ENCODE measurements around the gene CERK. TPM values are rescaled to one million over a fixed set of nuclear protein-coding genes. Genes with fewer than 3 reads are reported as not detected.

Gene CERK
- total and polyA plus RNA-seq, 2 of the 13 experiments (the other 11 are each of a cell fraction or from before 2014, with no cell fraction given): 40.3 to 41.9 TPM

DNA sequence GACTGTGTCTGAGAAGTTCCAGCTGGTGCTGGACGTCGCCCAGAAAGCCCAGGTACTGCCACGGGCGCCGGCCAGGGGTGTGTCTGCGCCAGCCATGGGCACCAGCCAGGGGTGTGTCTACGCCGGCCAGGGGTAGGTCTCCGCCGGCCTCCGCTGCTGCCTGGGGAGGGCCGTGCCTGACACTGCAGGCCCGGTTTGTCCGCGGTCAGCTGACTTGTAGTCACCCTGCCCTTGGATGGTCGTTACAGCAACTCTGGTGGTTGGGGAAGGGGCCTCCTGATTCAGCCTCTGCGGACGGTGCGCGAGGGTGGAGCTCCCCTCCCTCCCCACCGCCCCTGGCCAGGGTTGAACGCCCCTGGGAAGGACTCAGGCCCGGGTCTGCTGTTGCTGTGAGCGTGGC lies 69.9 kb downstream of the CERK start:
- peaks cover 6 to 13% of the 10 kb centered on the region in 2 experiments; a peak in 2 of 5 replicates for H3K36me3 ChIP-seq (replicated peaks in 1 of 2; ENCODE audit: control insufficient read depth in 1 of 2, insufficient read depth in 2 of 2, low read length in 2 of 2)
- WGBS (ENCODE audit: low lambda C conversion rate): 96% methylated on average over 6 of the region's 24 CpGs
- intact Hi-C loops (cut with micrococcal nuclease; ENCODE audit: unreplicated experiment): no loop called here

More for the DNA sequence above, 69.9 kb downstream of the CERK start:
- no peaks in the 10 kb centered on the region for H4K20me1 ChIP-seq (ENCODE audit: insufficient read depth, low read length)
- no peaks in the 10 kb centered on the region for H3K9me3 ChIP-seq (ENCODE audit: low read length)
- no peaks in the 10 kb centered on the region for H3K27me3 ChIP-seq (ENCODE audit: control insufficient read depth in 1 of 2, insufficient read depth in 2 of 2, low read length in 2 of 2)
- ChIA-PET CTCF (ENCODE audit: low intra/inter-chr PET ratio, low total read pairs) (no interaction called here), POLR2A (no interaction called here)
- no peak overlapping the region for H3K27ac ChIP-seq (ENCODE audit: extremely low read length, insufficient read depth, low read length)
- in situ Hi-C loops (cut with HindIII; ENCODE audit: extremely low pct_ligation_motif_present, low pct_unique_long_range_greater_than_20kb): loop anchor here (25.0 kb wide), 1 partner anchor 106 kb away; no protein-coding TSS in a partner anchor
- DNase-seq (ENCODE audit: low spot score) (no peak), ATAC-seq (no peak), FAIRE-seq (no peak)
- H3K79me2 ChIP-seq (ENCODE audit: insufficient read depth, low read length): no peaks in the 10 kb centered on the region
- H2AFZ ChIP-seq (ENCODE audit: low read length): no peak overlapping the region
- TF ChIP-seq POLR2AphosphoS5 (IDR thresholded peaks at IDR 0.05; ENCODE audit: low read depth, low read length) (no peak), ZMAT5 (CRISPR knock-in tag; IDR thresholded peaks at IDR 0.05; ENCODE audit: borderline replicate concordance, low read depth) (no peak), PRDM15 (CRISPR knock-in tag; IDR thresholded peaks at IDR 0.05) (no peak), ZBTB25 (CRISPR knock-in tag; IDR thresholded peaks at IDR 0.05) (no peak), THYN1 (CRISPR knock-in tag; IDR thresholded peaks at IDR 0.05; ENCODE audit: borderline replicate concordance, low read depth) (no peak), HNF1A (IDR thresholded peaks at IDR 0.05; ENCODE audit: low read depth) (no peak), HNF1A (CRISPR knock-in tag; IDR thresholded peaks at IDR 0.05; ENCODE audit: borderline replicate concordance) (no peak), ZSCAN20 (CRISPR knock-in tag; IDR thresholded peaks at IDR 0.05; ENCODE audit: borderline replicate concordance) (no peak), RARA (CRISPR knock-in tag; IDR thresholded peaks at IDR 0.05) (no peak), GTF3A (CRISPR knock-in tag; conservative IDR thresholded peaks at IDR 0.05) (no peak)
- TF ChIP-seq, protein P1, sequence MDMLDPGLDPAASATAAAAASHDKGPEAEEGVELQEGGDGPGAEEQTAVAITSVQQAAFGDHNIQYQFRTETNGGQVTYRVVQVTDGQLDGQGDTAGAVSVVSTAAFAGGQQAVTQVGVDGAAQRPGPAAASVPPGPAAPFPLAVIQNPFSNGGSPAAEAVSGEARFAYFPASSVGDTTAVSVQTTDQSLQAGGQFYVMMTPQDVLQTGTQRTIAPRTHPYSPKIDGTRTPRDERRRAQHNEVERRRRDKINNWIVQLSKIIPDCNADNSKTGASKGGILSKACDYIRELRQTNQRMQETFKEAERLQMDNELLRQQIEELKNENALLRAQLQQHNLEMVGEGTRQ (IDR thresholded peaks at IDR 0.05; ENCODE audit: low read depth, low read length): no peak
- TF ChIP-seq, protein P1 (CRISPR knock-in tag; IDR thresholded peaks at IDR 0.05; ENCODE audit: borderline replicate concordance): no peak
- TF ChIP-seq, protein P2, sequence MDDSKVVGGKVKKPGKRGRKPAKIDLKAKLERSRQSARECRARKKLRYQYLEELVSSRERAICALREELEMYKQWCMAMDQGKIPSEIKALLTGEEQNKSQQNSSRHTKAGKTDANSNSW (CRISPR knock-in tag; IDR thresholded peaks at IDR 0.05; ENCODE audit: borderline replicate concordance): no peak
- no peak overlapping the region for H3K4me3 ChIP-seq (replicated peaks in 1 of 3; ENCODE audit: insufficient read depth in 1 of 3, low read depth in 2 of 3, low read length in 3 of 3)
- BruUV-seq (replicated peaks): no TSS peak
- no peak overlapping the region for H3K9ac ChIP-seq (ENCODE audit: insufficient read depth, low read depth, low read length)
- no peaks in the 10 kb centered on the region for H3K4me1 ChIP-seq (ENCODE audit: insufficient read depth, low read length)
- no peak overlapping the region for H3K4me2 ChIP-seq (ENCODE audit: low read depth, low read length)

Measured in HepG2 (cell line).